ENCODE measurements around the gene COA1.

Gene COA1

DNA sequence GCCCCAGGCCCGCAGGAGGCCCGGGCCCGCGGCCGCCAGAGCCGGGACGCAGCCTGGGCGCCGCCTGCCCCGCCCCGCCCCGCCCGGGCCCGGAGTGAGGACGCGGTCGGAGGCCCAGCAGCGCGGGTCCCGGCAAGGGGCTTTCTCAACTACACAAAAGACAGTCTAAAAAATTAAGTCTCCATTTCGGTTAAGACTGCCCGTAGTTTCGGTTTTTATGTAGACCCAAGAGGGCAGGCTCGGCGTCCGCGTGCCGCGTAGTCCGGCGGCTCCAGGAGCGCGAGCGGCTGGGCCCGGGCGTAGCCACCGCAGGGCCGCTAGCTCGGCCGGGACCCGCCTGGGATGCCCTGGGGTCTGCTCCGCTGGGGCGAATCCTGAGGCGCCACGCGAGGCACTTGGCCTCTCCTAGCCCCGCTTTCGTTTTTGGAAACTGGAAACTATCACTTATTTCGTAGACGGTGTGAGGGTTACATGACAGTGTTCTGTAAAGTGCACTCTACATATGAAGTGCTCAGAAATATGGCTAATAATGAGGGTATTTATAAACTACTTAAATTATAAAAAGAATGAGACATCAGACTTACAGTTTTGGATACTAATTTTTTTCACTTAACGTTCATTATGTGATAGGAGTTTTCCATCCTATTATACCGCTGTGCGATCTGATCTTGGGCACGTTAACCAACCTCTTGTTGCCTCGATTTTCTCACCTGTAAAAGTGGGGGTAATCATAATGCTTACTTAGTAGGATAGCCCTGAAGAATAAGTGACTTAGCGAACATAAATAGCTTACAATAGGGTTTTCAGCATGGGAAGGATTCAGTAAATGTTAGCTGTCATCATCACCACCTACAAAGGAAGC is 29.7 kb upstream of the COA1 start:
- ATAC-seq = peak; percentile 84
- TF ChIP-seq PPARA (CRISPR knock-in tag; IDR thresholded peaks at IDR 0.05; ENCODE audit: borderline replicate concordance) = no peak
- TF ChIP-seq, protein P1, sequence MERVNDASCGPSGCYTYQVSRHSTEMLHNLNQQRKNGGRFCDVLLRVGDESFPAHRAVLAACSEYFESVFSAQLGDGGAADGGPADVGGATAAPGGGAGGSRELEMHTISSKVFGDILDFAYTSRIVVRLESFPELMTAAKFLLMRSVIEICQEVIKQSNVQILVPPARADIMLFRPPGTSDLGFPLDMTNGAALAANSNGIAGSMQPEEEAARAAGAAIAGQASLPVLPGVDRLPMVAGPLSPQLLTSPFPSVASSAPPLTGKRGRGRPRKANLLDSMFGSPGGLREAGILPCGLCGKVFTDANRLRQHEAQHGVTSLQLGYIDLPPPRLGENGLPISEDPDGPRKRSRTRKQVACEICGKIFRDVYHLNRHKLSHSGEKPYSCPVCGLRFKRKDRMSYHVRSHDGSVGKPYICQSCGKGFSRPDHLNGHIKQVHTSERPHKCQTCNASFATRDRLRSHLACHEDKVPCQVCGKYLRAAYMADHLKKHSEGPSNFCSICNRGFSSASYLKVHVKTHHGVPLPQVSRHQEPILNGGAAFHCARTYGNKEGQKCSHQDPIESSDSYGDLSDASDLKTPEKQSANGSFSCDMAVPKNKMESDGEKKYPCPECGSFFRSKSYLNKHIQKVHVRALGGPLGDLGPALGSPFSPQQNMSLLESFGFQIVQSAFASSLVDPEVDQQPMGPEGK (CRISPR knock-in tag; IDR thresholded peaks at IDR 0.05; ENCODE audit: borderline replicate concordance) = no peak
- TF ChIP-seq CSDC2 (CRISPR knock-in tag; IDR thresholded peaks at IDR 0.05) = peak; percentile 20; the same call in 1 of the 2 replicates
- no peak for TF ChIP-seq ARNTL (CRISPR knock-in tag; IDR thresholded peaks at IDR 0.05; ENCODE audit: borderline replicate concordance, low read depth)

GRCh38 chr7:43758029-43758821 is 28.9 kb upstream of the COA1 start, which contains the start of gene BLVRA:
TSS of gene BLVRA (plus strand) at chr7:43758680. CDS start at chr7:43771159, 12,479 bp downstream.
- peak; percentile 81 for ATAC-seq
- TF ChIP-seq ZC3H10 (CRISPR knock-in tag; IDR thresholded peaks at IDR 0.05) (no peak), GLIS3 (CRISPR knock-in tag; IDR thresholded peaks at IDR 0.05) (0 out of 2 replicates have a peak, but pooled peaks have one; percentile 39)
- TF ChIP-seq, protein P1 (CRISPR knock-in tag; IDR thresholded peaks at IDR 0.05; ENCODE audit: borderline replicate concordance) = peak; percentile 39; the same call in 1 of the 2 replicates

GRCh38 chr7:43757073-43757720 is 27.9 kb upstream of the COA1 start:
- no peak for ATAC-seq
- TF ChIP-seq RARB (CRISPR knock-in tag; IDR thresholded peaks at IDR 0.05) = no peak
- TF ChIP-seq, protein P1 (CRISPR knock-in tag; IDR thresholded peaks at IDR 0.05; ENCODE audit: borderline replicate concordance) = no peak
- TF ChIP-seq ZC3H10 (CRISPR knock-in tag; IDR thresholded peaks at IDR 0.05) = no peak

GRCh38 chr7:43756368-43757072 is 27.2 kb upstream of the COA1 start:
- ATAC-seq = peak; percentile 18; the same call in 2 of the 3 replicates
- TF ChIP-seq PPARA (CRISPR knock-in tag; IDR thresholded peaks at IDR 0.05; ENCODE audit: borderline replicate concordance) (no peak), ESRRG (CRISPR knock-in tag; IDR thresholded peaks at IDR 0.05) (no peak), CSDC2 (CRISPR knock-in tag; IDR thresholded peaks at IDR 0.05) (no peak), OSR1 (CRISPR knock-in tag; IDR thresholded peaks at IDR 0.05) (no peak), BACH2 (CRISPR knock-in tag; IDR thresholded peaks at IDR 0.05; ENCODE audit: borderline replicate concordance) (no peak), TOX (CRISPR knock-in tag; IDR thresholded peaks at IDR 0.05; ENCODE audit: borderline replicate concordance) (no peak), GLIS3 (CRISPR knock-in tag; IDR thresholded peaks at IDR 0.05) (no peak), ZNF565 (CRISPR knock-in tag; conservative IDR thresholded peaks at IDR 0.05; ENCODE audit: low read depth) (no peak), ZFP30 (CRISPR knock-in tag; IDR thresholded peaks at IDR 0.05) (no peak), ZNF8 (CRISPR knock-in tag; IDR thresholded peaks at IDR 0.05) (no peak), TCF4 (CRISPR knock-in tag; IDR thresholded peaks at IDR 0.05; ENCODE audit: borderline replicate concordance) (no peak), ZNF70 (CRISPR knock-in tag; IDR thresholded peaks at IDR 0.05) (no peak), SNAI2 (CRISPR knock-in tag; IDR thresholded peaks at IDR 0.05) (no peak), TSHZ2 (CRISPR knock-in tag; IDR thresholded peaks at IDR 0.05) (no peak)
- TF ChIP-seq, protein P2, sequence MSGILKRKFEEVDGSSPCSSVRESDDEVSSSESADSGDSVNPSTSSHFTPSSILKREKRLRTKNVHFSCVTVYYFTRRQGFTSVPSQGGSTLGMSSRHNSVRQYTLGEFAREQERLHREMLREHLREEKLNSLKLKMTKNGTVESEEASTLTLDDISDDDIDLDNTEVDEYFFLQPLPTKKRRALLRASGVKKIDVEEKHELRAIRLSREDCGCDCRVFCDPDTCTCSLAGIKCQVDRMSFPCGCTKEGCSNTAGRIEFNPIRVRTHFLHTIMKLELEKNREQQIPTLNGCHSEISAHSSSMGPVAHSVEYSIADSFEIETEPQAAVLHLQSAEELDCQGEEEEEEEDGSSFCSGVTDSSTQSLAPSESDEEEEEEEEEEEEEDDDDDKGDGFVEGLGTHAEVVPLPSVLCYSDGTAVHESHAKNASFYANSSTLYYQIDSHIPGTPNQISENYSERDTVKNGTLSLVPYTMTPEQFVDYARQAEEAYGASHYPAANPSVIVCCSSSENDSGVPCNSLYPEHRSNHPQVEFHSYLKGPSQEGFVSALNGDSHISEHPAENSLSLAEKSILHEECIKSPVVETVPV (CRISPR knock-in tag; IDR thresholded peaks at IDR 0.05) = no peak
- TF ChIP-seq, protein P3, sequence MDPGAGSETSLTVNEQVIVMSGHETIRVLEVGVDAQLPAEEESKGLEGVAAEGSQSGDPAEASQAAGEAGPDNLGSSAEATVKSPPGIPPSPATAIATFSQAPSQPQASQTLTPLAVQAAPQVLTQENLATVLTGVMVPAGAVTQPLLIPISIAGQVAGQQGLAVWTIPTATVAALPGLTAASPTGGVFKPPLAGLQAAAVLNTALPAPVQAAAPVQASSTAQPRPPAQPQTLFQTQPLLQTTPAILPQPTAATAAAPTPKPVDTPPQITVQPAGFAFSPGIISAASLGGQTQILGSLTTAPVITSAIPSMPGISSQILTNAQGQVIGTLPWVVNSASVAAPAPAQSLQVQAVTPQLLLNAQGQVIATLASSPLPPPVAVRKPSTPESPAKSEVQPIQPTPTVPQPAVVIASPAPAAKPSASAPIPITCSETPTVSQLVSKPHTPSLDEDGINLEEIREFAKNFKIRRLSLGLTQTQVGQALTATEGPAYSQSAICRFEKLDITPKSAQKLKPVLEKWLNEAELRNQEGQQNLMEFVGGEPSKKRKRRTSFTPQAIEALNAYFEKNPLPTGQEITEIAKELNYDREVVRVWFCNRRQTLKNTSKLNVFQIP (CRISPR knock-in tag; IDR thresholded peaks at IDR 0.05; ENCODE audit: borderline replicate concordance, low read depth) = no peak

Measured in SK-N-SH treated with all-trans-retinoic acid at 6 μM for 48 hours (cell line).